Measurements from ENCODE around the gene LTB.
A peak's percentile ranks its signal among the peaks of the same experiment; 100 is the strongest.

LTB gene

DNA sequence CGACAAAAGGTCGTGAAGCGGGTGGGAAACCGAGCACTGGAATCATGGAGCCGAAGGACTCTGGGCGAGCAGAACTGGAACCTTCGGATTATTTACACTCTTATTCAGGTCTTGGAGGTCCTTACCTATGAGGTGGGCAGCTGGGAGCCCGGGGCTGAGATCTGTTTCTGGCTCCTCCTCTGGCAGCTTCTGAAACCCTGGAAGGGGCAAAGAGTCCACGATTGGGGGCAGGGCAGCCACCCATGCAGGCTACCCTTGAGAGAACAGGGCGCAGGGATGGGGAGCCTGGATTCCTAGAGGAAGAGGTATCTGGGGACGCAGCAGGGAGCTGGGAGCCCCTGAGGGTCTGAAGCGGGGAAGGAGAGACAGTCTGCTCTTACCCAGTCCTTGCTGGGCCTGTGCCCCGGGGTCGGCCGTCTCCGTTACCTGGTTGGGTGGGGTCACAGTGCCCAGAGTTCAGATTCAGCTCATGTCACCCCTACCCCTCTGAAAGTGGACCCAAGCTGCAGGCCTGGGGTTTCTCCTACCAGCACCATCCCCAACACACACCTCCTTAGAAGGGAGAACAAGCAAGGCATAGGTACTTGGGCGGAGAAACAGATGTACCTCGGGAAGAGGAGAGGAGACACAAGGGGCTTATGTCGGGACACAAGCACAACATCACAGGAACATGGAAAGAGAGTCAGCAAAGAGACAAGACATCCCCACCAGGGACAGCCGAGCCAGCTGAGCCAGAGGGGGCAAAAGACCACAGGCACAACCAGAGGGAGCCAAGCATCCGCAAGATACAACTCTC lies 592 bp downstream of the LTB start:
- no peaks in the 10 kb centered on the region for H3K36me3 ChIP-seq
- no peaks in the 10 kb centered on the region for H3K27me3 ChIP-seq
- H3K4me1 ChIP-seq: no peaks in the 10 kb centered on the region
- no peak for TF ChIP-seq CTCF (IDR thresholded peaks at IDR 0.05; ENCODE audit: low read depth, low read length)
- no peaks in the 10 kb centered on the region for H3K9me3 ChIP-seq
- no peak for DNase-seq
- H3K4me3 ChIP-seq (ENCODE audit: low read depth, low read length): peak overlapping the region; percentile 86

GRCh38 chr6:31580807-31581433 lies 1.3 kb downstream of the LTB start:
- H3K9me3 ChIP-seq: no peaks in the 10 kb centered on the region
- H3K27me3 ChIP-seq: no peaks in the 10 kb centered on the region
- TF ChIP-seq CTCF (IDR thresholded peaks at IDR 0.05; ENCODE audit: low read depth, low read length): peak; percentile 88

GRCh38 chr6:31580438-31580740 lies 1.8 kb downstream of the LTB start:
- Histone ChIP-seq H3K27me3 (no peaks in the 10 kb centered on the region), H3K9me3 (no peaks in the 10 kb centered on the region), H3K4me1 (peaks cover 6% of the 10 kb centered on the region; the same call in 1 of the 2 replicates), H3K36me3 (no peaks in the 10 kb centered on the region), H3K4me3 (ENCODE audit: low read depth, low read length) (peak overlapping the region; percentile 86)
- TF ChIP-seq CTCF (IDR thresholded peaks at IDR 0.05; ENCODE audit: low read depth, low read length): no peak
- DNase-seq: no peak

More at GRCh38 chr6:31580807-31581433, 1.3 kb downstream of the LTB start:
- Histone ChIP-seq H3K4me3 (ENCODE audit: low read depth, low read length) (peak overlapping the region; percentile 86), H3K4me1 (peaks cover 5% of the 10 kb centered on the region; the same call in 1 of the 2 replicates), H3K36me3 (no peaks in the 10 kb centered on the region)
- DNase-seq: peak; percentile 93

- Histone ChIP-seq H3K4me1 (peaks cover 6% of the 10 kb centered on the region; the same call in 1 of the 2 replicates), H3K27me3 (no peaks in the 10 kb centered on the region), H3K4me3 (ENCODE audit: low read depth, low read length) (no peak overlapping the region), H3K9me3 (no peaks in the 10 kb centered on the region), H3K36me3 (no peaks in the 10 kb centered on the region)
- no peak for DNase-seq
- no peak for TF ChIP-seq CTCF (IDR thresholded peaks at IDR 0.05; ENCODE audit: low read depth, low read length)
Observed at GRCh38 chr6:31579546-31580437, 2.4 kb downstream of the LTB start.

DNA sequence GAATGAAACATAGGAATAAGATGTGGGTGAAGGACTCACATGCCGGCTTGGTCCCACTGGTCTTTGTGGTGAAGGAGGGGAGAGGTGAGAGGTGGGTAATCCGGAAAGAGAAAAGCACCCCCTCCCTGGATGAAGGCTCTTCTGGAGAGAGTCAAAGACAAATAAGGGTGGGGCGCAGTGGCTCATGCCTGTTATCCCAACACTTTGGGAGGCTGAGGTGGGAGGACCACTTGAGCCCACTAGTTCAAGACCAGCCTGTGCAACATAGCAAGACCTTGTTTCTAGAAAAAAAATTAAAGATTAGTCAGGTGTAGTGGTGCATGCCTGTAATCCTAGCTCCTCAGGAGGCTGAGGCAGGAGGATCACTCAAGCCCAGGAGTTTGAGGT lies 3.1 kb downstream of the LTB start:
- no peak for TF ChIP-seq CTCF (IDR thresholded peaks at IDR 0.05; ENCODE audit: low read depth, low read length)
- Histone ChIP-seq H3K4me3 (ENCODE audit: low read depth, low read length) (no peak overlapping the region), H3K4me1 (peaks cover 6% of the 10 kb centered on the region; the same call in 1 of the 2 replicates), H3K9me3 (no peaks in the 10 kb centered on the region), H3K36me3 (no peaks in the 10 kb centered on the region), H3K27me3 (no peaks in the 10 kb centered on the region)
- DNase-seq: no peak

All from BE2C (cell line).